ENCODE results near the gene PRMT7.

Gene PRMT7

GRCh38 chr16:68345958-68346635 is 35.3 kb downstream of the PRMT7 start:
- H3K4me3 ChIP-seq (ENCODE audit: low read depth in 1 of 2, low read length in 1 of 2) = no peak overlapping the region
- H3K9me3 ChIP-seq = no peaks in the 10 kb centered on the region
- no peaks in the 10 kb centered on the region for H3K4me1 ChIP-seq (ENCODE audit: control insufficient read depth in 1 of 2, insufficient read depth in 1 of 2, low read depth in 1 of 2, low read length in 1 of 2)
- no peaks in the 10 kb centered on the region for H3K27me3 ChIP-seq
- no peak overlapping the region for H3K27ac ChIP-seq
- H3K36me3 ChIP-seq = peaks cover 74% of the 10 kb centered on the region
- TF ChIP-seq CTCF (IDR thresholded peaks at IDR 0.05) = no peak

GRCh38 chr16:68346892-68347480 is 36.2 kb downstream of the PRMT7 start:
- no peak for TF ChIP-seq CTCF (IDR thresholded peaks at IDR 0.05)
- peaks cover 74% of the 10 kb centered on the region for H3K36me3 ChIP-seq

GRCh38 chr16:68347605-68348004 is 36.8 kb downstream of the PRMT7 start:
- no peak overlapping the region for H3K27ac ChIP-seq
- H3K27me3 ChIP-seq = no peaks in the 10 kb centered on the region
- no peaks in the 10 kb centered on the region for H3K9me3 ChIP-seq
- peaks cover 73% of the 10 kb centered on the region for H3K36me3 ChIP-seq
- no peak for TF ChIP-seq CTCF (IDR thresholded peaks at IDR 0.05)
- H3K4me3 ChIP-seq (ENCODE audit: low read depth in 1 of 2, low read length in 1 of 2) = no peak overlapping the region
- H3K4me1 ChIP-seq (ENCODE audit: control insufficient read depth in 1 of 2, insufficient read depth in 1 of 2, low read depth in 1 of 2, low read length in 1 of 2) = no peaks in the 10 kb centered on the region

More at GRCh38 chr16:68346892-68347480, 36.2 kb downstream of the PRMT7 start:
- no peaks in the 10 kb centered on the region for H3K9me3 ChIP-seq
- no peak overlapping the region for H3K4me3 ChIP-seq (ENCODE audit: low read depth in 1 of 2, low read length in 1 of 2)
- H3K27ac ChIP-seq = no peak overlapping the region
- H3K27me3 ChIP-seq = no peaks in the 10 kb centered on the region
- no peaks in the 10 kb centered on the region for H3K4me1 ChIP-seq (ENCODE audit: control insufficient read depth in 1 of 2, insufficient read depth in 1 of 2, low read depth in 1 of 2, low read length in 1 of 2)

- Histone ChIP-seq H3K9me3 (no peaks in the 10 kb centered on the region), H3K27me3 (no peaks in the 10 kb centered on the region), H3K36me3 (peaks cover 81% of the 10 kb centered on the region), H3K4me3 (ENCODE audit: low read depth in 1 of 2, low read length in 1 of 2) (no peak overlapping the region), H3K27ac (no peak overlapping the region), H3K4me1 (ENCODE audit: control insufficient read depth in 1 of 2, insufficient read depth in 1 of 2, low read depth in 1 of 2, low read length in 1 of 2) (no peaks in the 10 kb centered on the region)
- TF ChIP-seq CTCF (IDR thresholded peaks at IDR 0.05) = no peak
Observed at GRCh38 chr16:68348639-68349445, 38.0 kb downstream of the PRMT7 start.

- no peak overlapping the region for H3K27ac ChIP-seq
- peaks cover 87% of the 10 kb centered on the region for H3K36me3 ChIP-seq
- TF ChIP-seq CTCF (IDR thresholded peaks at IDR 0.05) = no peak
- H3K4me1 ChIP-seq (ENCODE audit: control insufficient read depth in 1 of 2, insufficient read depth in 1 of 2, low read depth in 1 of 2, low read length in 1 of 2) = no peaks in the 10 kb centered on the region
- H3K4me3 ChIP-seq (ENCODE audit: low read depth in 1 of 2, low read length in 1 of 2) = no peak overlapping the region
- no peaks in the 10 kb centered on the region for H3K27me3 ChIP-seq
- H3K9me3 ChIP-seq = no peaks in the 10 kb centered on the region
Observed at GRCh38 chr16:68349838-68350410, 39.1 kb downstream of the PRMT7 start.
